Neural progenitor cell (in vitro differentiated cells): Measurements from ENCODE around the gene ARFRP1. TPM values are rescaled to one million over a fixed set of nuclear protein-coding genes. Genes with fewer than 3 reads are reported as not detected.
"Not testable (repeated sequence)": the region's sequence is repeated elsewhere in the genome, so short reads cannot be mapped to it uniquely, and the experiment has no call there.

ENCODE experiments used
- DNase-seq: peaks from one replicate; pipeline ENCODE4 v3.0.0-alpha.2; 2016; ENCODE audit warnings: low spot score
- H2AFZ ChIP-seq: fragments of 200-600 bp; sonication (generic); replicated peaks from 2 replicates; pipeline ENCODE4 v1.6.1; 2016; ENCODE audit warnings: antibody characterized with exemption
- H3F3A ChIP-seq: fragments of 200-600 bp; sonication (generic); 2 replicates; pipeline ENCODE4 v1.6.1; 2016; ENCODE audit warnings: antibody characterized with exemption, low read depth
- H3K27ac ChIP-seq: fragments of 200-600 bp; sonication (generic); 2 replicates; pipeline ENCODE4 v1.5.1; 2016; ENCODE audit warnings: mild to moderate bottlenecking
- H3K27me3 ChIP-seq: fragments of 200-600 bp; sonication (generic); 2 replicates; pipeline ENCODE4 v1.6.1; 2016; ENCODE audit warnings: mild to moderate bottlenecking, moderate library complexity
- H3K36me3 ChIP-seq: fragments of 200-600 bp; sonication (generic); 2 replicates; pipeline ENCODE4 v1.5.1; 2016
- H3K4me1 ChIP-seq: fragments of 200-600 bp; sonication (generic); 2 replicates; pipeline ENCODE4 v1.6.1; 2016; ENCODE audit warnings: mixed run types
- H3K4me2 ChIP-seq: fragments of 200-600 bp; sonication (generic); 2 replicates; pipeline ENCODE4 v1.6.1; 2016
- H3K4me3 ChIP-seq: fragments of 200-600 bp; sonication (generic); 2 replicates; pipeline ENCODE4 v1.5.1; 2016
- H3K79me2 ChIP-seq: fragments of 200-600 bp; sonication (generic); 2 replicates; pipeline ENCODE4 v1.6.1; 2016; ENCODE audit warnings: low read depth
- H3K9ac ChIP-seq: fragments of 200-600 bp; sonication (generic); 2 replicates; pipeline ENCODE4 v1.6.1; 2016
- H3K9me3 ChIP-seq: fragments of 200-600 bp; sonication (generic); 2 replicates; pipeline ENCODE4 v1.5.1; 2016; ENCODE audit warnings: low read depth
- H4K20me1 ChIP-seq: fragments of 200-600 bp; sonication (generic); 2 replicates; pipeline ENCODE4 v1.6.1; 2016; ENCODE audit warnings: low read depth
- H3K27ac Mint-ChIP-seq: 3 replicates; pipeline ENCODE4 v1.8.0; 2021; ENCODE audit warnings: mixed read lengths
- H3K27me3 Mint-ChIP-seq: 2 replicates; pipeline ENCODE4 v1.8.0; 2022; ENCODE audit warnings: low read depth, mild to moderate bottlenecking, inconsistent platforms, moderate library complexity, mixed read lengths; ENCODE audit not compliant: insufficient read depth
- H3K36me3 Mint-ChIP-seq: 3 replicates; pipeline ENCODE4 v1.8.0; 2021; ENCODE audit warnings: mixed read lengths
- H3K4me1 Mint-ChIP-seq: 3 replicates; pipeline ENCODE4 v1.8.0; 2021; ENCODE audit warnings: mixed read lengths
- H3K4me3 Mint-ChIP-seq: 3 replicates; pipeline ENCODE4 v1.8.0; 2021; ENCODE audit warnings: mild to moderate bottlenecking, moderate library complexity, mixed read lengths
- H3K9me3 Mint-ChIP-seq: 3 replicates; pipeline ENCODE4 v1.8.0; 2020; ENCODE audit warnings: mixed read lengths
- EZH2 ChIP-seq: fragments of 200-600 bp; sonication (generic); IDR thresholded peaks from 2 replicates; pipeline ENCODE4 v1.6.1; 2017; ENCODE audit warnings: antibody characterized with exemption, mild to moderate bottlenecking, moderate library complexity
- EZH2phosphoT487 ChIP-seq: fragments of 200-600 bp; sonication (generic); IDR thresholded peaks from 2 replicates; pipeline ENCODE4 v1.6.1; 2017; ENCODE audit warnings: antibody characterized with exemption
- total RNA-seq: library from RNA; depleted of rRNA; stranded (reverse); fragments of >200 nt; gene quantifications from 2 replicates; pipeline ENCODE4 v1.2.3, GENCODE V29; 2015; ENCODE audit warnings: low replicate concordance
- TF ChIP-seq, protein P1 (sequence below): fragments of 200-600 bp; sonication (generic); IDR thresholded peaks from 2 replicates; pipeline ENCODE4 v1.5.1; 2017; ENCODE audit warnings: antibody characterized with exemption, mild to moderate bottlenecking

ARFRP1 gene
- total RNA-seq, 1 donor from 2014 or later: 18.3 TPM

DNA sequence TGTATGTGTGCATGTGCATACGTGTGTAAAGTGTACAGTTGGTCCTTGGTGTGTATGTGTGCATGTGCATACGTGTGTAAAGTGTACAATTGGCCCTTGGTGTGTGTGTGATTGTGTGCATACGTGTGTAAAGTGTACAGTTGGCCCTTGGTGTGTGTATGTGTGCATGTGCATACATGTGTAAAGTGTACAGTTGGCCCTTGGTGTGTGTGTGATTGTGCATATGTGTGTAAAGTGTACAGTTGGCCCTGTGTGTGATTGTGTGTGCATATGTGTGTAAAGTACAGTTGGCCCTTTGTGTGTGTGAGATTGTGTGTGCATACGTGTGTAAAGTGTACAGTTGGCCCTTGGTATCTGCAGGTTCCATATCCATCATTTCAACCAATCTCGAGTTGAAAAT is 23.6 kb upstream of the ARFRP1 start:
- DNase-seq: no peak
- peaks cover 2% of the 10 kb centered on the region for H3K9me3 Mint-ChIP-seq
- H3K27ac Mint-ChIP-seq: no peak overlapping the region
- Histone ChIP-seq H3K4me1 (no peaks in the 10 kb centered on the region), H3K27me3 (peaks cover 2% of the 10 kb centered on the region), H3K4me2 (no peak overlapping the region), H3K4me3 (no peak overlapping the region), H3F3A (peaks cover 13% of the 10 kb centered on the region), H3K27ac (no peak overlapping the region), H3K9me3 (no peaks in the 10 kb centered on the region), H3K79me2 (peaks cover 7% of the 10 kb centered on the region), H2AFZ (no peak overlapping the region), H4K20me1 (peaks cover 16% of the 10 kb centered on the region), H3K36me3 (no peaks in the 10 kb centered on the region), H3K9ac (no peak overlapping the region)
- H3K27me3 Mint-ChIP-seq: peaks cover 5% of the 10 kb centered on the region
- H3K4me3 Mint-ChIP-seq: no peak overlapping the region
- no peaks in the 10 kb centered on the region for H3K4me1 Mint-ChIP-seq
- H3K36me3 Mint-ChIP-seq: peaks cover 17% of the 10 kb centered on the region
- no peak for TF ChIP-seq EZH2
- TF ChIP-seq, protein P1, sequence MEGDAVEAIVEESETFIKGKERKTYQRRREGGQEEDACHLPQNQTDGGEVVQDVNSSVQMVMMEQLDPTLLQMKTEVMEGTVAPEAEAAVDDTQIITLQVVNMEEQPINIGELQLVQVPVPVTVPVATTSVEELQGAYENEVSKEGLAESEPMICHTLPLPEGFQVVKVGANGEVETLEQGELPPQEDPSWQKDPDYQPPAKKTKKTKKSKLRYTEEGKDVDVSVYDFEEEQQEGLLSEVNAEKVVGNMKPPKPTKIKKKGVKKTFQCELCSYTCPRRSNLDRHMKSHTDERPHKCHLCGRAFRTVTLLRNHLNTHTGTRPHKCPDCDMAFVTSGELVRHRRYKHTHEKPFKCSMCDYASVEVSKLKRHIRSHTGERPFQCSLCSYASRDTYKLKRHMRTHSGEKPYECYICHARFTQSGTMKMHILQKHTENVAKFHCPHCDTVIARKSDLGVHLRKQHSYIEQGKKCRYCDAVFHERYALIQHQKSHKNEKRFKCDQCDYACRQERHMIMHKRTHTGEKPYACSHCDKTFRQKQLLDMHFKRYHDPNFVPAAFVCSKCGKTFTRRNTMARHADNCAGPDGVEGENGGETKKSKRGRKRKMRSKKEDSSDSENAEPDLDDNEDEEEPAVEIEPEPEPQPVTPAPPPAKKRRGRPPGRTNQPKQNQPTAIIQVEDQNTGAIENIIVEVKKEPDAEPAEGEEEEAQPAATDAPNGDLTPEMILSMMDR: no peak

DNA sequence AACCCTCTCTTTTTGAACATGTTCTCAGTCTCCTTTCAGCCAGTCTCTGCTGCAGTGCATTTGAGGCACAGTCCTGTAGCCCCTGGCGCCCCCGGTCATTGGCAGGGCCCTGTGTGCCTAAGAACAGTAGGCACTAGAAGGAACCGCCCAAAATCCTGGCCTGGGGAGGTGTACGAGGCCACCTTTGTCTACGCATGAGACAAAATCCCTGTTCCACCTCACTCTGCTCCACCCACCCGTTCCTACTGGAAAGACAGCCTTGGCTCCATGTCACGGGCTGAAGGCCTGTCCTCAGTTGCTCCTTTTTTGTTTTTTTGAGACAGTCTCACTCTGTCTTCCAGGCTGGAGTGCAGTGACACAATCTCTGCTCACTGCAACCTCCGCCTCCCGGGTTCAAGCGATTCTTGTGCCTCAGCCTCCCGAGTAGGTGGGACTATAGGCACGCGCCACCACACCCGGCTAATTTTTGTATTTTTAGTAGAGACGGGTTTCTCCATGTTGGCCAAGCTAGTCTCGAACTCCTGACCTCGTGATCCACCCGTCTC is 22.5 kb upstream of the ARFRP1 start:
- not testable (repeated sequence) for H3K27ac ChIP-seq, H2AFZ ChIP-seq, H3K4me1 Mint-ChIP-seq, H3K9me3 ChIP-seq, H3K4me3 ChIP-seq, H3K4me2 ChIP-seq, H3K27me3 Mint-ChIP-seq, DNase-seq, H3K36me3 ChIP-seq, H3K27ac Mint-ChIP-seq, H3K4me1 ChIP-seq, H3K9me3 Mint-ChIP-seq, H3K27me3 ChIP-seq, H3K79me2 ChIP-seq, H3K9ac ChIP-seq, H3K4me3 Mint-ChIP-seq, H4K20me1 ChIP-seq
- H3K36me3 Mint-ChIP-seq: peaks cover 24% of the 10 kb centered on the region
- peaks cover 13% of the 10 kb centered on the region for H3F3A ChIP-seq

DNA sequence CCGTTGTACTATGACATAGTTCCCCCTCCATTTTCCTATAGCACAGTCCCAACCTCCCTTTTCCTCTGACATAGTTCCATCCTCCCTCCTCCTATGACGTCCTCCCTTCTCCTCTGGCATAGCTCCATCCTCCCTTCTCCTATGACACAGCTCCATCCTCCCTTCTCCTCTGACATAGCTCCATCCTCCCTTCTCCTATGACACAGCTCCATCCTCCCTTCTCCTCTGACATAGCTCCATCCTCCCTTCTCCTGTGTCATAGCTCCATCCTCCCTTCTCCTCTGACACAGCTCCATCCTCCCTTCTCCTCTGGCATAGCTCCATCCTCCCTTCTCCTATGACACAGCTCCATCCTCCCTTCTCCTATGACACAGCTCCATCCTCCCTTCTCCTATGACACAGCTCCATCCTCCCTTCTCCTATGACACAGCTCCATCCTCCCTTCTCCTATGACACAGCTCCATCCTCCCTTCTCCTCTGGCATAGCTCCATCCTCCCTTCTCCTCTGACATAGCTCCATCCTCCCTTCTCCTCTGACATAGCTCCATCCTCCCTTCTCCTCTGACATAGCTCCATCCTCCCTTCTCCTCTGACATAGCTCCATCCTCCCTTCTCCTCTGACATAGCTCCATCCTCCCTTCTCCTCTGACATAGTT is 15.3 kb upstream of the ARFRP1 start:
- Mint-ChIP-seq H3K9me3 (peaks cover 27% of the 10 kb centered on the region), H3K36me3 (peaks cover 45% of the 10 kb centered on the region)
- H3K27ac ChIP-seq, DNase-seq, H3K9ac ChIP-seq, H3K27me3 ChIP-seq, H3K27me3 Mint-ChIP-seq, H3K4me2 ChIP-seq, H3K27ac Mint-ChIP-seq, H3F3A ChIP-seq, H3K36me3 ChIP-seq, H3K4me1 ChIP-seq, H3K4me1 Mint-ChIP-seq, H3K4me3 ChIP-seq, H3K9me3 ChIP-seq, H3K4me3 Mint-ChIP-seq, H2AFZ ChIP-seq: not testable (repeated sequence)
- Histone ChIP-seq H3K79me2 (peaks cover 39% of the 10 kb centered on the region), H4K20me1 (peaks cover 12% of the 10 kb centered on the region)

DNA sequence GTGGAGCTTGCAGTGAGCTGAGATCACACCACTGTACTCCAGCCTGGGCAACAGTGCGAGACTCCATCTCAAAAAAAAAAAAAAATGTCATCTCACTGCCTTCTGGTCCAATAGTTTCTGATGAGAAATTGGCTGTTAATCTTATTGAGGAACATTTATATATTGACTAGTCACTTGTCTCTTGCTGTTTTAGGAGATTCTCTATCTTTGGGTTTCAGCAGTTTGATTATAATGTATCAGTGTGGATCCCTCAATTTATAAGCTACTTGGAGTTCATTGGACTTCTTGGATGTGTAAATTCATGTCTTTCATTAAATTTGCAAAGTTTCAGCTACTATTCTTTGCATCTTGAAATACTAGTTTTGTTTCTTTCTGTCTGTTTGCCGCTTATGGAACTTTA is 11.2 kb upstream of the ARFRP1 start:
- peaks cover 33% of the 10 kb centered on the region for H3K9me3 Mint-ChIP-seq
- peaks cover 52% of the 10 kb centered on the region for H3K36me3 Mint-ChIP-seq
- Histone ChIP-seq H3K4me2 (no peak overlapping the region), H3K36me3 (peaks cover 3% of the 10 kb centered on the region), H3K27me3 (no peaks in the 10 kb centered on the region), H3K79me2 (peaks cover 68% of the 10 kb centered on the region), H3K27ac (no peak overlapping the region), H3K4me1 (no peaks in the 10 kb centered on the region), H3F3A (no peaks in the 10 kb centered on the region), H2AFZ (no peak overlapping the region), H4K20me1 (peaks cover 6% of the 10 kb centered on the region), H3K4me3 (no peak overlapping the region), H3K9me3 (no peaks in the 10 kb centered on the region), H3K9ac (no peak overlapping the region)
- no peak overlapping the region for H3K27ac Mint-ChIP-seq
- H3K4me3 Mint-ChIP-seq: no peak overlapping the region
- no peak for DNase-seq
- TF ChIP-seq, protein P1: no peak
- TF ChIP-seq EZH2phosphoT487 (no peak), EZH2 (no peak)
- H3K4me1 Mint-ChIP-seq: no peaks in the 10 kb centered on the region
- peaks cover 4% of the 10 kb centered on the region for H3K27me3 Mint-ChIP-seq
